Measurements from ENCODE around the gene ACTN1.

DNA sequence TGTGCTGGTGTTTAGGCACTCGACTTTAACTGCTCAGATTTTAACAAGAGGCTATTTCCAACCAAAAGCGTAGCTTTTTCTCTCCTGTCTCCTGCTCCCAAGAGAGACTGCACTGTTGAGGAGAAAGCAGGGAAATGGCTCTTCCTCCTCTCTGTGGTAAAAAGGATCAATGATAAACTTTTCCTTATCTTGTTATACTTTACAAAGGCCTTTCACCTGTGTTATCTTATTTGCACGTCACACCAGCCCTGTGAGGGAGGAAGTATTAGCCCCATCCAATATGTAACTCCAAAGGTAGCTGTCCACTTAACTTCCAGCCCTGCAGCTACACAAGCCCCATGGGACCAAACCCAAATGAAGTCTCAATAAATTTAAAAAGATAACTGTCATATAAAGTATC is 153.4 kb downstream of the ACTN1 start:
- TF ChIP-seq HOXA7 (CRISPR knock-in tag; IDR thresholded peaks at IDR 0.05; ENCODE audit: borderline replicate concordance) (no peak), ZNF335 (tag by site-specific recombination; conservative IDR thresholded peaks at IDR 0.05) (no peak), PRDM1 (tag by site-specific recombination; IDR thresholded peaks at IDR 0.05) (no peak), ZNF548 (tag by site-specific recombination; IDR thresholded peaks at IDR 0.05) (no peak), ZNF114 (tag by site-specific recombination; IDR thresholded peaks at IDR 0.05) (no peak), ZNF514 (tag by site-specific recombination; IDR thresholded peaks at IDR 0.05) (no peak), ZNF184 (tag by site-specific recombination; IDR thresholded peaks at IDR 0.05) (no peak), TCF7L2 (IDR thresholded peaks at IDR 0.05; ENCODE audit: borderline replicate concordance, low read depth, low read length) (no peak), ZNF274 (IDR thresholded peaks at IDR 0.05; ENCODE audit: low read length) (no peak), ZNF274 (tag by site-specific recombination; IDR thresholded peaks at IDR 0.05; ENCODE audit: borderline replicate concordance) (no peak)
- TF ChIP-seq, protein P1, sequence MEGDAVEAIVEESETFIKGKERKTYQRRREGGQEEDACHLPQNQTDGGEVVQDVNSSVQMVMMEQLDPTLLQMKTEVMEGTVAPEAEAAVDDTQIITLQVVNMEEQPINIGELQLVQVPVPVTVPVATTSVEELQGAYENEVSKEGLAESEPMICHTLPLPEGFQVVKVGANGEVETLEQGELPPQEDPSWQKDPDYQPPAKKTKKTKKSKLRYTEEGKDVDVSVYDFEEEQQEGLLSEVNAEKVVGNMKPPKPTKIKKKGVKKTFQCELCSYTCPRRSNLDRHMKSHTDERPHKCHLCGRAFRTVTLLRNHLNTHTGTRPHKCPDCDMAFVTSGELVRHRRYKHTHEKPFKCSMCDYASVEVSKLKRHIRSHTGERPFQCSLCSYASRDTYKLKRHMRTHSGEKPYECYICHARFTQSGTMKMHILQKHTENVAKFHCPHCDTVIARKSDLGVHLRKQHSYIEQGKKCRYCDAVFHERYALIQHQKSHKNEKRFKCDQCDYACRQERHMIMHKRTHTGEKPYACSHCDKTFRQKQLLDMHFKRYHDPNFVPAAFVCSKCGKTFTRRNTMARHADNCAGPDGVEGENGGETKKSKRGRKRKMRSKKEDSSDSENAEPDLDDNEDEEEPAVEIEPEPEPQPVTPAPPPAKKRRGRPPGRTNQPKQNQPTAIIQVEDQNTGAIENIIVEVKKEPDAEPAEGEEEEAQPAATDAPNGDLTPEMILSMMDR (tag by site-specific recombination; IDR thresholded peaks at IDR 0.05), result no peak
